H1 (cell line): Measurements from ENCODE around the gene TPP2. TPM values are rescaled to one million over a fixed set of nuclear protein-coding genes. Genes with fewer than 3 reads are reported as not detected.

Source experiments
- CTCF ChIA-PET: fragments of 300-600 bp; sonication (Branson Sonifier 250); formaldehyde crosslinking; loops from one replicate; lab custom pipeline; 2021; ENCODE audit not compliant: partially characterized antibody; lab: Charles Lee
- POLR2A ChIA-PET: fragments of 300-600 bp; sonication (Branson Sonifier 250); formaldehyde crosslinking; loops from one replicate; lab custom pipeline; 2021; ENCODE audit warnings: inconsistent platforms; ENCODE audit not compliant: partially characterized antibody; lab: Charles Lee
- DNase-seq, 2 experiments: peaks; one replicate each; pipeline versions ENCODE4 v3.0.0 to v3.0.0-alpha.2; 2010 to 2022; ENCODE audit warnings: low spot score in 2 of 2, low read depth in 1 of 2, mixed read lengths in 1 of 2
- FAIRE-seq: peaks from 2 replicates; lab custom pipeline; 2011; peaks lifted over from hg19 to GRCh38; lab: Jason Lieb, UNC
- H2AFZ ChIP-seq: 2 replicates; pipeline ENCODE4 v1.8.1; 2012; ENCODE audit warnings: low read length, inconsistent platforms
- H2AK5ac ChIP-seq: 2 replicates; pipeline ENCODE4 v1.6.1; 2013; ENCODE audit warnings: low read depth, low read length
- H2BK120ac ChIP-seq: replicated peaks from 2 replicates; pipeline ENCODE3; 2013; ENCODE audit warnings: low read depth, low read length, inconsistent platforms
- H2BK12ac ChIP-seq: 2 replicates; pipeline ENCODE4 v1.6.1; 2013; ENCODE audit warnings: low read depth, low read length
- H2BK15ac ChIP-seq: 2 replicates; pipeline ENCODE4 v1.6.1; 2013; ENCODE audit warnings: low read length
- H2BK20ac ChIP-seq: 2 replicates; pipeline ENCODE4 v1.6.1; 2013; ENCODE audit warnings: low read length
- H2BK5ac ChIP-seq: 2 replicates; pipeline ENCODE4 v1.6.1; 2013; ENCODE audit warnings: low read depth, low read length
- H3K14ac ChIP-seq: 2 replicates; pipeline ENCODE4 v1.6.1; 2013; ENCODE audit warnings: inconsistent platforms; ENCODE audit not compliant: insufficient read length
- H3K18ac ChIP-seq: 2 replicates; pipeline ENCODE4 v1.6.1; 2013; ENCODE audit warnings: low read length; ENCODE audit errors: extremely low read depth
- H3K23ac ChIP-seq: 2 replicates; pipeline ENCODE4 v1.6.1; 2013; ENCODE audit warnings: inconsistent platforms; ENCODE audit not compliant: insufficient read length
- H3K23me2 ChIP-seq: 2 replicates; pipeline ENCODE4 v1.6.1; 2013; ENCODE audit warnings: low read depth, low read length
- H3K27ac ChIP-seq: 2 replicates; pipeline ENCODE4 v1.6.1; 2011; ENCODE audit warnings: low read depth, low read length, inconsistent platforms
- H3K27me3 ChIP-seq, 4 experiments: replicated peaks in 1 of 4; 1 replicate in 1 of 4; 2 replicates in 3 of 4; pipeline versions ENCODE4 v1.6.1 to v1.8.1; 2011 to 2013; ENCODE audit warnings: low read length in 3 of 4, mild to moderate bottlenecking in 3 of 4, inconsistent platforms in 2 of 4, mixed read lengths in 2 of 4, moderate library complexity in 1 of 4; ENCODE audit not compliant: control insufficient read depth in 3 of 4, insufficient read depth in 3 of 4; ENCODE audit errors: extremely low read depth in 1 of 4
- H3K36me3 ChIP-seq, 4 experiments: 2 replicates each; pipeline versions ENCODE4 v1.6.1 to v1.8.1; 2011 to 2013; ENCODE audit warnings: mild to moderate bottlenecking in 4 of 4, low read length in 3 of 4, moderate library complexity in 2 of 4, control low read depth in 1 of 4, inconsistent platforms in 1 of 4; ENCODE audit not compliant: insufficient read depth in 4 of 4, control insufficient read depth in 2 of 4
- H3K4ac ChIP-seq: replicated peaks from 2 replicates; pipeline ENCODE3; 2013; ENCODE audit warnings: low read length, low read depth, mixed read lengths, inconsistent platforms; ENCODE audit not compliant: insufficient read length
- H3K4me1 ChIP-seq, 4 experiments: replicated peaks in 1 of 4; 1 replicate in 1 of 4; 2 replicates in 3 of 4; pipeline versions ENCODE4 v1.6.1 to v1.8.1; 2011 to 2013; ENCODE audit warnings: low read length in 3 of 4, inconsistent platforms in 2 of 4, mixed read lengths in 1 of 4; ENCODE audit not compliant: insufficient read depth in 4 of 4, control insufficient read depth in 3 of 4
- H3K4me2 ChIP-seq, 2 experiments: 2 replicates each; pipeline versions ENCODE4 v1.6.1 to v1.8.1; 2011 to 2013; ENCODE audit warnings: low read depth in 2 of 2, low read length in 2 of 2, control low read depth in 1 of 2, inconsistent platforms in 1 of 2, mild to moderate bottlenecking in 1 of 2; ENCODE audit not compliant: insufficient read depth in 1 of 2
- H3K4me3 ChIP-seq, 4 experiments: fragments of 200-600, 300-600 bp in 1 of 4; sonication (generic), shearing (Covaris generic), sonication (Bioruptor Twin) in 1 of 4; 2 replicates each; pipeline versions ENCODE4 v1.5.1 to v1.8.1; 2011 to 2016; ENCODE audit warnings: low read length in 4 of 4, low read depth in 3 of 4, control low read depth in 2 of 4, inconsistent platforms in 2 of 4, mild to moderate bottlenecking in 2 of 4, mixed read lengths in 1 of 4, moderate library complexity in 1 of 4; ENCODE audit not compliant: insufficient read depth in 2 of 4; ENCODE audit errors: extremely low read depth in 1 of 4
- H3K56ac ChIP-seq: replicated peaks from 2 replicates; pipeline ENCODE3; 2013; ENCODE audit warnings: low read depth, mild to moderate bottlenecking, mixed read lengths, low read length, inconsistent platforms; ENCODE audit not compliant: insufficient read length
- H3K79me1 ChIP-seq: 2 replicates; pipeline ENCODE4 v1.6.1; 2013; ENCODE audit warnings: low read depth, low read length, control low read depth
- H3K79me2 ChIP-seq, 2 experiments: 2 replicates each; pipeline versions ENCODE4 v1.6.1 to v1.8.1; 2012 to 2013; ENCODE audit warnings: low read length in 2 of 2, mild to moderate bottlenecking in 2 of 2, inconsistent platforms in 1 of 2; ENCODE audit not compliant: insufficient read depth in 2 of 2, control insufficient read depth in 1 of 2
- H3K9ac ChIP-seq, 4 experiments: replicated peaks in 1 of 4; 1 replicate in 1 of 4; 2 replicates in 3 of 4; pipeline versions ENCODE4 v1.6.1 to v1.8.1; 2011 to 2013; ENCODE audit warnings: low read depth in 3 of 4, low read length in 3 of 4, control low read depth in 2 of 4, mild to moderate bottlenecking in 2 of 4, moderate library complexity in 2 of 4, inconsistent platforms in 1 of 4; ENCODE audit errors: extremely low read depth in 1 of 4
- H3K9me3 ChIP-seq, 2 experiments: 2 replicates each; pipeline versions ENCODE4 v1.6.1 to v1.8.1; 2012 to 2013; ENCODE audit warnings: mild to moderate bottlenecking in 2 of 2, moderate library complexity in 2 of 2, control low read depth in 1 of 2, inconsistent platforms in 1 of 2, low read depth in 1 of 2, low read length in 1 of 2, mixed read lengths in 1 of 2; ENCODE audit not compliant: insufficient read depth in 2 of 2
- H4K20me1 ChIP-seq, 2 experiments: replicated peaks in 1 of 2; 2 replicates each; pipeline versions ENCODE3 to v1.8.1; 2011 to 2013; ENCODE audit warnings: inconsistent platforms in 2 of 2, low read length in 2 of 2, mild to moderate bottlenecking in 1 of 2; ENCODE audit not compliant: insufficient read depth in 2 of 2, control insufficient read depth in 1 of 2
- H4K5ac ChIP-seq: 2 replicates; pipeline ENCODE4 v1.6.1; 2013; ENCODE audit warnings: low read length, low read depth, mixed read lengths, inconsistent platforms; ENCODE audit not compliant: insufficient read length
- H4K8ac ChIP-seq: 2 replicates; pipeline ENCODE4 v1.8.0; 2013; ENCODE audit warnings: mild to moderate bottlenecking, moderate library complexity, low read length, inconsistent platforms; ENCODE audit not compliant: insufficient read depth; ENCODE audit errors: extremely low read depth
- H4K91ac ChIP-seq: replicated peaks from 2 replicates; pipeline ENCODE3; 2013; ENCODE audit warnings: low read length, mixed read lengths, inconsistent platforms; ENCODE audit not compliant: insufficient read length
- ATF3 ChIP-seq: IDR thresholded peaks from 2 replicates; pipeline ENCODE4 v1.6.1; 2011; ENCODE audit warnings: low read depth, mild to moderate bottlenecking, low read length; ENCODE audit not compliant: insufficient read depth
- EP300 ChIP-seq, 2 experiments: IDR thresholded peaks; 1 replicate in 1 of 2; 2 replicates in 1 of 2; pipeline ENCODE4 v1.6.1; 2011 to 2012; ENCODE audit warnings: low read depth in 2 of 2, low read length in 2 of 2, mild to moderate bottlenecking in 2 of 2, borderline replicate concordance in 1 of 2, inconsistent platforms in 1 of 2, moderate library complexity in 1 of 2
- POU5F1 ChIP-seq: IDR thresholded peaks from 2 replicates; pipeline ENCODE4 v1.6.1; 2011; ENCODE audit warnings: low read depth, mild to moderate bottlenecking, low read length, moderate library complexity
- WGBS, 2 experiments: shearing (Covaris generic) in 1 of 2; methylation state at CpG; one replicate each; pipeline versions ENCODE4 v1.1.6 to v1.1.7; 2013 to 2015; ENCODE audit warnings: low lambda C conversion rate in 2 of 2, mixed read lengths in 2 of 2, inconsistent platforms in 1 of 2, low coverage in 1 of 2, missing lambda C conversion rate in 1 of 2; ENCODE audit not compliant: insufficient replicate concordance in 2 of 2, insufficient coverage in 1 of 2, insufficient read length in 1 of 2; ENCODE audit errors: extremely low coverage in 1 of 2, missing lambda C conversion rate in 1 of 2; 5-methylcytosine and 5-hydroxymethylcytosine counted together
- polyA plus RNA-seq, 7 experiments: library from polyadenylated mRNA; depleted of rRNA in 3 of 7; stranded (reverse) in 5 of 7; unstranded in 2 of 7; fragments of >200 nt in 5 of 7; fragments of 200-250 nt in 2 of 7; gene quantifications; 1 replicate in 5 of 7; 2 replicates in 1 of 7; 4 replicates in 1 of 7; pipeline versions ENCODE4 v1.2.1 to v1.2.3, GENCODE V29; 2011 to 2013; ENCODE audit warnings: missing spikeins in 2 of 7, mixed read lengths in 2 of 7
- total RNA-seq: library from RNA; stranded (reverse); fragmentation: NEBNext Ultra II Directional; extraction: Animal tissue kit (Norgen Biotek cat#: 25700); gene quantifications from 2 replicates; pipeline ENCODE4 v1.2.1, GENCODE V29; 2021

Gene TPP2
- total and polyA plus RNA-seq, 2 of the 8 experiments (the other 6 are each of a cell fraction or from before 2014, with no cell fraction given), result 15.9 to 85.7 TPM

GRCh38 chr13:102721800-102722231, 125.0 kb downstream of the TPP2 start:
- no peak overlapping the region for H3K56ac ChIP-seq
- no peaks in the 10 kb centered on the region for H4K20me1 ChIP-seq
- POLR2A ChIA-PET, result interaction anchor here (0.7 kb wide), 1 partner anchor 36 kb away, joined by 3 read pairs; no protein-coding TSS in a partner anchor
- no peak overlapping the region for H3K23ac ChIP-seq
- no peak overlapping the region for H2BK12ac ChIP-seq
- DNase-seq (no peak), FAIRE-seq (no peak)
- no peak overlapping the region for H4K8ac ChIP-seq
- H3K79me1 ChIP-seq, result no peaks in the 10 kb centered on the region
- H2AK5ac ChIP-seq, result no peak overlapping the region
- no peak overlapping the region for H4K5ac ChIP-seq
- no peak overlapping the region for H3K14ac ChIP-seq
- no peaks in the 10 kb centered on the region for H3K9me3 ChIP-seq
- no peak overlapping the region for H3K4me2 ChIP-seq
- H3K23me2 ChIP-seq, result peaks cover 2% of the 10 kb centered on the region; the same call in 1 of the 2 replicates
- H3K36me3 ChIP-seq, result no peaks in the 10 kb centered on the region
- H3K4me3 ChIP-seq, result no peak overlapping the region
- H3K4ac ChIP-seq, result no peak overlapping the region
- H3K79me2 ChIP-seq, result no peaks in the 10 kb centered on the region
- no peak overlapping the region for H3K27ac ChIP-seq
- no peak overlapping the region for H2BK15ac ChIP-seq
- no peaks in the 10 kb centered on the region for H3K27me3 ChIP-seq
- H3K18ac ChIP-seq, result no peak overlapping the region
- H2BK120ac ChIP-seq, result no peak overlapping the region
- H2BK20ac ChIP-seq, result no peak overlapping the region
- H3K9ac ChIP-seq, result no peak overlapping the region
- WGBS, 2 experiments, result 75% methylated on average over 1 of the region's 1 CpG; no CpG with 5 or more reads in 1 of the 2 experiments
- no peak overlapping the region for H4K91ac ChIP-seq
- H3K4me1 ChIP-seq, result no peaks in the 10 kb centered on the region
- TF ChIP-seq EP300 (IDR thresholded peaks at IDR 0.05; ENCODE audit: borderline replicate concordance in 1 of 2, low read depth in 2 of 2, low read length in 2 of 2) (no peak), ATF3 (no peak), POU5F1 (no peak)
- H2AFZ ChIP-seq, result no peak overlapping the region
- no peak overlapping the region for H2BK5ac ChIP-seq
- CTCF ChIA-PET, result no interaction called here
